ENCODE results near the gene RGS14.

RGS14 gene

GRCh38 chr5:177390363-177391300, 32.9 kb downstream of the RGS14 start:
- TF ChIP-seq ZFX (IDR thresholded peaks at IDR 0.05; ENCODE audit: borderline replicate concordance) (no peak), CTCF (IDR thresholded peaks at IDR 0.05) (peak; percentile 97)
- H3K27ac ChIP-seq = no peak overlapping the region

GRCh38 chr5:177392765-177393164, 35.0 kb downstream of the RGS14 start:
- TF ChIP-seq ZFX (IDR thresholded peaks at IDR 0.05; ENCODE audit: borderline replicate concordance) (no peak), CTCF (IDR thresholded peaks at IDR 0.05) (no peak)
- no peak overlapping the region for H3K27ac ChIP-seq

GRCh38 chr5:177393206-177393765, 35.6 kb downstream of the RGS14 start:
- TF ChIP-seq CTCF (IDR thresholded peaks at IDR 0.05) (no peak), ZFX (IDR thresholded peaks at IDR 0.05; ENCODE audit: borderline replicate concordance) (no peak)
- no peak overlapping the region for H3K27ac ChIP-seq

- no peak overlapping the region for H3K27ac ChIP-seq
- TF ChIP-seq CTCF (IDR thresholded peaks at IDR 0.05) (no peak), ZFX (IDR thresholded peaks at IDR 0.05; ENCODE audit: borderline replicate concordance) (no peak)
Measured at GRCh38 chr5:177393990-177394389, 36.3 kb downstream of the RGS14 start.

GRCh38 chr5:177396078-177396477, 38.4 kb downstream of the RGS14 start:
- TF ChIP-seq ZFX (IDR thresholded peaks at IDR 0.05; ENCODE audit: borderline replicate concordance) (no peak), CTCF (IDR thresholded peaks at IDR 0.05) (no peak)
- H3K27ac ChIP-seq = no peak overlapping the region

GRCh38 chr5:177396807-177397206, 39.1 kb downstream of the RGS14 start:
- no peak overlapping the region for H3K27ac ChIP-seq
- TF ChIP-seq CTCF (IDR thresholded peaks at IDR 0.05) (no peak), ZFX (IDR thresholded peaks at IDR 0.05; ENCODE audit: borderline replicate concordance) (no peak)

GRCh38 chr5:177397875-177398390, 40.2 kb downstream of the RGS14 start:
- TF ChIP-seq ZFX (IDR thresholded peaks at IDR 0.05; ENCODE audit: borderline replicate concordance) = no peak
- no peak overlapping the region for H3K27ac ChIP-seq
